LoVo (cell line): Measurements from ENCODE around the gene ADH5.
"Not testable (repeated sequence)": the region's sequence is repeated elsewhere in the genome, so short reads cannot be mapped to it uniquely, and the experiment has no call there.

Source experiments
- DNase-seq: peaks from one replicate; pipeline ENCODE4 v3.0.0-alpha.2; 2016; ENCODE audit warnings: low spot score

The ADH5 gene

GRCh38 chr4:99029018-99029735 is 59.4 kb downstream of the ADH5 start:
- no peak for DNase-seq

- DNase-seq: no peak
These were observed 60.4 kb downstream of the ADH5 start for GRCh38 chr4:99028187-99028586.

- DNase-seq: no peak
These were observed 61.3 kb downstream of the ADH5 start for GRCh38 chr4:99027304-99027703.

- no peak for DNase-seq
These were observed 63.1 kb downstream of the ADH5 start for GRCh38 chr4:99025506-99025905.

GRCh38 chr4:99024481-99025275 is 63.9 kb downstream of the ADH5 start:
- DNase-seq: no peak

- not testable (repeated sequence) for DNase-seq
These were observed 64.8 kb downstream of the ADH5 start for GRCh38 chr4:99023800-99024251.

- DNase-seq: no peak
These were observed 66.0 kb downstream of the ADH5 start for GRCh38 chr4:99022566-99022965.

- no peak for DNase-seq
These were observed 67.2 kb downstream of the ADH5 start for GRCh38 chr4:99021386-99021785.
